Activated naive CD8-positive, alpha-beta T cell treated with anti-CD3 and anti-CD28 coated beads, Interleukin-2, amount 50 U/mL, for 24 hours (primary cell): ENCODE measurements around the gene SEMA4C.

Experiments
- ATAC-seq: fragments of 150-1000 bp; cut with Tn5 transposase; one replicate; pipeline ENCODE4 v1.10.0; 2021
- DNase-seq: peaks from one replicate; pipeline ENCODE4 v3.0.0; 2021
- H3K27ac Mint-ChIP-seq: one replicate; pipeline ENCODE4 v1.8.0; 2021; ENCODE audit warnings: mild to moderate bottlenecking, mixed read lengths
- H3K27me3 Mint-ChIP-seq: one replicate; pipeline ENCODE4 v1.8.0; 2021; ENCODE audit warnings: mixed read lengths
- H3K36me3 Mint-ChIP-seq: one replicate; pipeline ENCODE4 v1.8.0; 2021; ENCODE audit warnings: low read depth, mixed read lengths
- H3K4me1 Mint-ChIP-seq: one replicate; pipeline ENCODE4 v1.8.0; 2021; ENCODE audit warnings: mixed read lengths
- H3K4me3 Mint-ChIP-seq: one replicate; pipeline ENCODE4 v1.8.0; 2021; ENCODE audit warnings: mild to moderate bottlenecking, moderate library complexity, mixed read lengths
- H3K9me3 Mint-ChIP-seq: one replicate; pipeline ENCODE4 v1.8.0; 2021; ENCODE audit warnings: mixed read lengths

Gene SEMA4C, protein sequence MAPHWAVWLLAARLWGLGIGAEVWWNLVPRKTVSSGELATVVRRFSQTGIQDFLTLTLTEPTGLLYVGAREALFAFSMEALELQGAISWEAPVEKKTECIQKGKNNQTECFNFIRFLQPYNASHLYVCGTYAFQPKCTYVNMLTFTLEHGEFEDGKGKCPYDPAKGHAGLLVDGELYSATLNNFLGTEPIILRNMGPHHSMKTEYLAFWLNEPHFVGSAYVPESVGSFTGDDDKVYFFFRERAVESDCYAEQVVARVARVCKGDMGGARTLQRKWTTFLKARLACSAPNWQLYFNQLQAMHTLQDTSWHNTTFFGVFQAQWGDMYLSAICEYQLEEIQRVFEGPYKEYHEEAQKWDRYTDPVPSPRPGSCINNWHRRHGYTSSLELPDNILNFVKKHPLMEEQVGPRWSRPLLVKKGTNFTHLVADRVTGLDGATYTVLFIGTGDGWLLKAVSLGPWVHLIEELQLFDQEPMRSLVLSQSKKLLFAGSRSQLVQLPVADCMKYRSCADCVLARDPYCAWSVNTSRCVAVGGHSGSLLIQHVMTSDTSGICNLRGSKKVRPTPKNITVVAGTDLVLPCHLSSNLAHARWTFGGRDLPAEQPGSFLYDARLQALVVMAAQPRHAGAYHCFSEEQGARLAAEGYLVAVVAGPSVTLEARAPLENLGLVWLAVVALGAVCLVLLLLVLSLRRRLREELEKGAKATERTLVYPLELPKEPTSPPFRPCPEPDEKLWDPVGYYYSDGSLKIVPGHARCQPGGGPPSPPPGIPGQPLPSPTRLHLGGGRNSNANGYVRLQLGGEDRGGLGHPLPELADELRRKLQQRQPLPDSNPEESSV

DNA sequence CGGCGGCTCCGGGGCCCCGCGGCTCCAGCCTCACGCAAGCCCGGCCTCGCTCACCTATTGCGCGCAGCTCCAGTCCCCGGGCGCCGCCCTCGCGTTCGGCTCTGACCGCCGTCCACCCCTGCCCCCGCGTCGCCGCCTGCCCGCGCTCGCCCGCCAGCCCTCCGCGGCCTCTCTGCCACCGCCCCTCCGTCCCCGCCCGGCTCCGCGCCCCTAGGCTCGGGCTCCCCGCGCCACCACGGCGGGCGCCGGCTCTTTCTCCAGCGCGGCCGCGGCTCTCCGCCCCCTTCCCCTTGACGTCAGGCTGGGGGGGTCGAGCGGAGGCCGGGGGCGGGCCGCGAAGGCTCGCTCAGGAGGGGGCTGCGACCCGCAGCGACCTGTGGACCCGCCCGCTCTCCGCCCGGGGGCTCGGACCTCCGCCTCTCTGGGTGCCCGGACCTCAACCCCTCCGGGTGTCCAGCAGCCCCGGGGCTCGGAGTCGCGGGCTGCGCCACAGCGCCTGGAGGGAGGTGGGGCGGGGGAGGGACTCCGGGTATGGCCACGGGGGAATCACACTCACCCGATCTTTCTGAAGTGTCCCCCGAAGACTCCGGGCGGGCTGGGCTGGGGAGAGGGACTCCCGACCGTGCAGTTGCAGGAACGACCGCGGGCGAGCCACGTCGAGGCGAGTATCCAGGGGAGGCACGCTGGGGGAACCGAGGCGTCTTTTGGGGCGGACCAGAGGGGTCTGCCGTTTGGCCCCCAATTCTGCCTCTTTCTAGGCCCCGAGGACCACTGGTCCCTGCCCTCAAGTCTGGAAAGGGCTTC lies at the start of gene SEMA4C:
SEMA4C (minus strand) TSS at position 259 of the 804 bp plus-strand sequence. CDS start 2,194 bp downstream, outside the sequence.
- peaks cover 6% of the 10 kb centered on the region for H3K27me3 Mint-ChIP-seq
- peaks cover 53% of the 10 kb centered on the region for H3K4me1 Mint-ChIP-seq
- no peaks in the 10 kb centered on the region for H3K36me3 Mint-ChIP-seq
- peak within 1 kb of the TSS; percentile 63 for H3K27ac Mint-ChIP-seq
- no peak for ATAC-seq
- H3K9me3 Mint-ChIP-seq = no peaks in the 10 kb centered on the region
- peak within 1 kb of the TSS; percentile 82 for H3K4me3 Mint-ChIP-seq
- peak; percentile 53 for DNase-seq

- Mint-ChIP-seq H3K4me1 (peaks cover 41% of the 10 kb centered on the region), H3K9me3 (peaks cover 17% of the 10 kb centered on the region), H3K4me3 (no peak overlapping the region), H3K27ac (no peak overlapping the region), H3K27me3 (no peaks in the 10 kb centered on the region), H3K36me3 (peaks cover 19% of the 10 kb centered on the region)
- no peak for DNase-seq
- no peak for ATAC-seq
Observed at GRCh38 chr2:96918754-96919550, 49.1 kb upstream of the SEMA4C start.

DNA sequence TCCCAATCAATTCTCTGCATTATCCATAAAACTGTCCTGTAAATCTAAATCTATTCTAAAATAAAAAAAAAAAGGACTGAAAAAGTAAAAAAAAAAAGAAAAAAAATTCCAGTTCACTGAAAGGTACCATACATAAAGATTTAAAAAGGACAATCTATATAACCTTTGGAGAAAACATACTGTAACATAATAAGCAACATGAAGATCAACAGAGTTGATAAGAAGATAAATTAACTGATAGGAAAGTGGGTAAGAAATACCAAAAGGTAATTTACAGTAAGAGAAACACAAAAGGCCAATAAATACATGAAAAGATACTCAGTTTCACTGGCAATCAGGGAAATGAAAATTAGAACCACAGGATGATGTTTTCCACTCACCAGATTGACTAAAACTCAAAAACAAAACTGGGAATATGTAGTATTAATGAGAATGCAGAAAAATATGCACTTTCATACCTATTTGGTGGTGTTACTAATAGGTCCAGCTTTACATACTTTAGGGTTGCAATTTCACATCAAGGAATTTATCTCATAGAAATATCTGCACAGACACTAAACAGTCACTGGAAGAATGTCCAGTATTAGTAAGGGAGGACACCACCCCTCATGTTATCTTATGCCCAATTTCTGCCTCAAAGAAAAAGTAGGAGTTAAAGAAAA lies 48.3 kb upstream of the SEMA4C start:
- peaks cover 41% of the 10 kb centered on the region for H3K4me1 Mint-ChIP-seq
- H3K27ac Mint-ChIP-seq = no peak overlapping the region
- H3K4me3 Mint-ChIP-seq = no peak overlapping the region
- peaks cover 21% of the 10 kb centered on the region for H3K36me3 Mint-ChIP-seq
- peaks cover 17% of the 10 kb centered on the region for H3K9me3 Mint-ChIP-seq
- DNase-seq (no peak), ATAC-seq (no peak)
- no peaks in the 10 kb centered on the region for H3K27me3 Mint-ChIP-seq

DNA sequence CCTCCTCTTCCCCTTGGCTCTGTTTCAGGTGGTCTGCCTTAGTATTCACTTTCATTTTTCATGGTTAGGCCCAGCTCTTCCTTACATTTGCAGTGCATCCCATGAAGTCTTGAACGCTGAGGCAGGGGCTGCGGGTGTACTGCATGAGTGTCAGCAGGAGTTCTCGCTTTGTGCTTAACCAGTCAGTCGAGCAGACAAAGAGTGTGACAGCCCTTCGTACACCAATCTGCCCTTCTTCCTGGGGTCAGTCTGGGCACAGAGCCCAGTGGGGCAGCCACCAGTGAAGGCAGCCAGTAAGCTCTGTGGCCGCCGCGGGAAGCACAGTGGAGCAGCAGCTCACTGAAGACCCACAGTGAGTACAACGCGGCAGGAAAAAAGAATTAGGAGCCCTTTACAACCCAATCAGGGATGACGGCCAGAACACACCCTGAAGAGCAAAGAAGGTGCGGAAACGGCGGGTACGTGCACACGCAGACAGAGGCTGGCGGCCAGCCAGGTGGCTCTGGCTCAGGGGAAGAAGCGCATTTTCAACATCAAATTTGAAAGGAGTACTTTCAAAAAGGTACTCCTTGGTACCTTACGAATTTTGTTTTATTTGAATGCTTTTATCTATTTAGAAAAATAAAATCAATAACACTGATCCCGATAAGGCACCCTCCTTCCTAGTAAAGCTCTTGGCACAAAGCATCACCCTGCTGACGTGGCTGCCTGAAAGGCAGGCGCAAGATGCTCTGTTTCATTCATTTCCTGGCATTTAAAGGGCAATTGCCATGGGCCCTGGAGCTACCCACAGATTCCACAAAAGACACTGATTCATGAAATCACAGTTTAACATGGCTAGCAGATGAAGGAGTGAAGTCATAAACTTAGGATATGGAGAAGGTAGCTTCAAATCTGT lies 47.0 kb upstream of the SEMA4C start:
- peaks cover 17% of the 10 kb centered on the region for H3K9me3 Mint-ChIP-seq
- ATAC-seq (no peak), DNase-seq (no peak)
- H3K4me1 Mint-ChIP-seq = peaks cover 48% of the 10 kb centered on the region
- H3K27me3 Mint-ChIP-seq = no peaks in the 10 kb centered on the region
- peaks cover 21% of the 10 kb centered on the region for H3K36me3 Mint-ChIP-seq
- no peak overlapping the region for H3K4me3 Mint-ChIP-seq
- peak overlapping the region; percentile 46 for H3K27ac Mint-ChIP-seq

DNA sequence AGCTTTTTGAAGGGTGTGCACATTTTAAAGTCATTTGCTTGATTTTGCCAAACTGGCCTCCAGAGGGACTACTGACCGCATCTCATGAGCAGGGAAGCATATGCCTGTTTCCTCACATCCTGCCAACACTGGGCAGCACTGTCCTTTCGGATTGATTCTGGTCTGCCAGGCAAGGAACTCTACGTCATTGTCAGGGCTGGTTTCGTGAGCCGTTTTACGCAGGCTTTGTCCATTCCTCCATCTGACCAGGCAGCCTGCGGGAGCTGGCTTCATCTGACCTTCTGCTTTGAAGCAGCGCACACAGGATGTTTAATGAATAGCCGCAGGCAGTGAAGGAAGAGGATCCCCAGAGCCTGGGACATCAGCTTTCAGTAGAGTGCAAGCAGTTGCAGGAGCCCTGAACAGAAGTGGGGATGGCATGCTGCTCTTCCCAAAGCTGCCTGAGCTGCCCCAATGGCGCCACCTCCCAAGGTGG lies 46.3 kb upstream of the SEMA4C start:
- Mint-ChIP-seq H3K9me3 (peaks cover 17% of the 10 kb centered on the region), H3K36me3 (peaks cover 21% of the 10 kb centered on the region), H3K27ac (no peak overlapping the region), H3K4me3 (no peak overlapping the region), H3K27me3 (no peaks in the 10 kb centered on the region), H3K4me1 (peaks cover 49% of the 10 kb centered on the region)
- ATAC-seq = no peak
- DNase-seq = no peak

- Mint-ChIP-seq H3K27me3 (no peaks in the 10 kb centered on the region), H3K4me1 (peaks cover 52% of the 10 kb centered on the region), H3K9me3 (peaks cover 17% of the 10 kb centered on the region), H3K27ac (peak overlapping the region; percentile 64), H3K4me3 (peak overlapping the region; percentile 30), H3K36me3 (peaks cover 21% of the 10 kb centered on the region)
- no peak for ATAC-seq
- DNase-seq = no peak
Observed at GRCh38 chr2:96914332-96914731, 44.5 kb upstream of the SEMA4C start.

DNA sequence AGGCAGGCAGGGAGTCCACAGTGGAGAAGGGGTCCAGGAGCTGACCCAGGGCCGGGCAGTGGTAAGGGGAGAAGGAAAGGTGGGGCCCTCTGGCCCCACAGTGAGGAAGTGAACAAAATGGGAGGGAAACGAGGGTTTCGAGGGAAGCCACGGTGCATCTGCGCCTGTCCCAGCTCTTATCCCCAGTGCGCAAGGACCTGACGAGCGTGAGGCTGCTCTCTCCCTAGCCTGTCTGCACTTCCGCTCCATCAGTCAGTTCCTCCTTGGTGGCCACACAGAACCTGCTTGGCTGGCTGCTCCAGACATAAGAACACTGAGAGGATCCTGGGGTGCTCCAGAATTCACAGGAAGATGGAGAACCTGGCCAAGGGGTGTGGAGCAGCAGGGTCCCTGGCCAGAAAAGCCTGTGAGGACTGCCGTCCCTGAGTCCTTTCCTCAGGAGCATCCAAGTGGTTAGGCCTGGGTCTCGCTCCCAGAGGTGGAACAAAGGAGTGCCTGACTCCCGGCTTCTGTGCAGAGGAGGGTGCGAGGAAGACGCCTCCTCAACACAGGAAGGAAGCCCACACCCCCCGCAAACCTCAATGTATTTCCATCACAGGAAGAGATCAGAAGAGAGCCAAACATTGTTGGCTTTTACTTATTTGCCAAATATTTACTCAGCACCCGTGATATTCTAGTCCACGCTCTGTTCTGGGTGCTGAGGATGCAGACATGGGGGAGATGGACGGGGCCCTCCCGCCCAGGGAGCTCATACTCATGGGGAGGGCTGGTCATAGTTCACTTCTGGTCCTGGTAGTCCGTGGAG lies 43.7 kb upstream of the SEMA4C start:
- H3K27me3 Mint-ChIP-seq = no peaks in the 10 kb centered on the region
- H3K36me3 Mint-ChIP-seq = peaks cover 21% of the 10 kb centered on the region
- H3K4me3 Mint-ChIP-seq = peak overlapping the region; percentile 30
- H3K9me3 Mint-ChIP-seq = peaks cover 17% of the 10 kb centered on the region
- peak; percentile 36 for DNase-seq
- ATAC-seq = peak; percentile 82
- H3K4me1 Mint-ChIP-seq = peaks cover 52% of the 10 kb centered on the region
- peak overlapping the region; percentile 64 for H3K27ac Mint-ChIP-seq

GRCh38 chr2:96913117-96913397 lies 43.2 kb upstream of the SEMA4C start:
- no peak for DNase-seq
- no peak for ATAC-seq
- Mint-ChIP-seq H3K36me3 (peaks cover 21% of the 10 kb centered on the region), H3K9me3 (peaks cover 13% of the 10 kb centered on the region), H3K27ac (peak overlapping the region; percentile 24), H3K4me3 (peak overlapping the region; percentile 5), H3K4me1 (peaks cover 49% of the 10 kb centered on the region), H3K27me3 (no peaks in the 10 kb centered on the region)

DNA sequence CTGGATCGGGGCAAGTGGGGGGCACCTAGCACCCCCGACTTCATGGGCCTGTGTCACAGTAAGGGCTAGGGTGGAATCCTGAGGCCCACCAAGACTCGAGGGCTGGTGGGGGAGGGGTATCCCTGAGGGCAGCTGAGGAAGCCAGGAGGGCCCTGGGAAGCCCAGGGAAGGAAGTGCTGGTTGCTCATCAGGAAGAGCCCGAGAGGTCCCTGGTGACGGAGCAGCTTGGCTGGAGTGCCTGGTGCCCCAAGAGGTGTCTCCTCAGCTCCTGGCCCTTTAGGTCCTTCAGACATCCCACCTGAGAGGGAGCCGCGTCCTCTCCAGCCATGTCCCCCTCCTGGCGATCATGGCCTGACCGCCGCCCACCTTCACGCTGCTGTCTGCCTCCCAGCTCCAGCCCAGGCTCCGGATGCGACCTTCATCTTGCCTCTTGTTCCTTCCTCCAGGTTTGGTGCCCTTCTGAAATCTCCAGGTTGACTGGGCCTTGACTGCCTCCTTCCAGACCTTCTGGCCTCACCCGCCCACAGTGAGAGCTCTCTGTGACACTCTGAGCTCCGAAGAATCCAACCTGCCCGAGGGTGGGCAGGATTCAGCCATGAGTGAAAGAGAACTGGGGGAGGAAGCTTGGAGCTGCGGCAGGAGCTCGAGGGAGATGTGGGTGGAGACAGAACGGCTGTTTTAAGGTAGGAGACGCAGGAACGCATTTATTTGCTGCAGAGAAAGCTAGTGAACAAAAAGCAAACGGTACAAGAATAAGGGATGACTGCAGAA lies 42.7 kb upstream of the SEMA4C start:
- Mint-ChIP-seq H3K4me1 (peaks cover 48% of the 10 kb centered on the region), H3K27me3 (no peaks in the 10 kb centered on the region), H3K9me3 (peaks cover 9% of the 10 kb centered on the region), H3K36me3 (peaks cover 20% of the 10 kb centered on the region), H3K27ac (peak overlapping the region; percentile 24), H3K4me3 (peak overlapping the region; percentile 5)
- DNase-seq (no peak), ATAC-seq (no peak)

DNA sequence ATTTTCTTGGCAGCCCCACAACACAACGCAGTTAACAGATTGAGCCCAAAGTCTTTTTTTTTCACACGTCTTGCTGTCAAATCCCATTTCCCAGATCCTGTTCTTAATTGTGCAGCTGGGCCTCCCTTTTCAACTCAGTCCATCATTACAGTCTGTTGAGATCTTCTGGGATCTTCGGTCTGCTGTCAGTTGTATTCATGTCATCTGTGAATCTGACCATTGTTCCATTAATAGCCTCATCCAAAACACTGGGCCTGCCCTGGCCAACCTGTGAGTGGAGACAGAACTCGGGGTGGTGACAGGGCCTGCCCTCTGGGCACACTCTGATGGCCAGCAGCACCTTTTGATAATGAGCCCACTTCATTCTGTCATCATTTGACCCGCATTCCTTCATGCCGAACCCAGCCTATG lies 39.7 kb upstream of the SEMA4C start:
- Mint-ChIP-seq H3K9me3 (no peaks in the 10 kb centered on the region), H3K27me3 (no peaks in the 10 kb centered on the region), H3K4me1 (peaks cover 28% of the 10 kb centered on the region), H3K27ac (no peak overlapping the region), H3K36me3 (peaks cover 5% of the 10 kb centered on the region), H3K4me3 (no peak overlapping the region)
- no peak for DNase-seq
- no peak for ATAC-seq

GRCh38 chr2:96907115-96908041 lies 37.5 kb upstream of the SEMA4C start:
- ATAC-seq (no peak), DNase-seq (no peak)
- H3K4me1 Mint-ChIP-seq = peaks cover 11% of the 10 kb centered on the region
- no peaks in the 10 kb centered on the region for H3K9me3 Mint-ChIP-seq
- no peaks in the 10 kb centered on the region for H3K27me3 Mint-ChIP-seq
- no peaks in the 10 kb centered on the region for H3K36me3 Mint-ChIP-seq
- no peak overlapping the region for H3K4me3 Mint-ChIP-seq
- no peak overlapping the region for H3K27ac Mint-ChIP-seq
